Measurements from ENCODE around the gene MUTYH.

MUTYH gene

DNA sequence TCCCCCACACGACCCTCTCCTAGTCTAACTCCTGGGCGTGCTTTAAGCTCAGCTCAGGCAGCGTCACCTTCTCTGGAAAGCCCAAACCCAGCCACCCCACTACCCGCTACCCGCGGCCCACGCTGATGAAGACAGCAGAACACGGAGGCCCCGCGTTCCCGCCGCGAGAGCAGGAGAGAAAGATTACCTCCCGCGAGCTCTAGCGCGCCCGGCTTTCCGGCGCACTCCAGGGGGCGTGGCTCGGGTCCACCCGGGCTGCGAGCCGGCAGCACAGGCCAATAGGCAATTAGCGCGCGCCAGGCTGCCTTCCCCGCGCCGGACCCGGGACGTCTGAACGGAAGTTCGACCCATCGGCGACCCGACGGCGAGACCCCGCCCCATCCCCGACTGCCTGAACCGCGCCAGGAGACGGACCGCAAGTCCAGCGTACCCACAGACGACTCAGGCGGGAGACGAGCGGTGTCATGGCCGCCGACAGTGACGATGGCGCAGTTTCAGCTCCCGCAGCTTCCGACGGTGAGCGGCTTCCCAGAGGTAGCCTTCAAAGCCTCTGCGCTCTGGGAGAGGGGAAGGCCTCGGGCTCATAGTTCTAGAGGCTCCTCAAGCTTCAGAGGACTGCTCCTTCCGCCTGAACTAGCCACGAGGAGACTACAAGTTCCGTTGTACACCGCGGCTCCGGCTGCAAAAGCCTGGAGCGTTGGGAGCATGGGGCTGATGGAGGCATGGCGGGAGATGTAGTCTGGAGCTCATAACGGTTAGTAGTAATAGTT, at the start of gene MUTYH, which contains the start of gene TOE1:
TSS of gene MUTYH (minus strand) at position 652 of the 770 bp plus-strand sequence. CDS start 5,935 bp downstream, outside the sequence.
TSS of gene TOE1 (plus strand) at position 382 of the 770 bp plus-strand sequence. CDS start at position 465, 83 bp downstream.
- TF ChIP-seq, protein P1, sequence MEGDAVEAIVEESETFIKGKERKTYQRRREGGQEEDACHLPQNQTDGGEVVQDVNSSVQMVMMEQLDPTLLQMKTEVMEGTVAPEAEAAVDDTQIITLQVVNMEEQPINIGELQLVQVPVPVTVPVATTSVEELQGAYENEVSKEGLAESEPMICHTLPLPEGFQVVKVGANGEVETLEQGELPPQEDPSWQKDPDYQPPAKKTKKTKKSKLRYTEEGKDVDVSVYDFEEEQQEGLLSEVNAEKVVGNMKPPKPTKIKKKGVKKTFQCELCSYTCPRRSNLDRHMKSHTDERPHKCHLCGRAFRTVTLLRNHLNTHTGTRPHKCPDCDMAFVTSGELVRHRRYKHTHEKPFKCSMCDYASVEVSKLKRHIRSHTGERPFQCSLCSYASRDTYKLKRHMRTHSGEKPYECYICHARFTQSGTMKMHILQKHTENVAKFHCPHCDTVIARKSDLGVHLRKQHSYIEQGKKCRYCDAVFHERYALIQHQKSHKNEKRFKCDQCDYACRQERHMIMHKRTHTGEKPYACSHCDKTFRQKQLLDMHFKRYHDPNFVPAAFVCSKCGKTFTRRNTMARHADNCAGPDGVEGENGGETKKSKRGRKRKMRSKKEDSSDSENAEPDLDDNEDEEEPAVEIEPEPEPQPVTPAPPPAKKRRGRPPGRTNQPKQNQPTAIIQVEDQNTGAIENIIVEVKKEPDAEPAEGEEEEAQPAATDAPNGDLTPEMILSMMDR (IDR thresholded peaks at IDR 0.05) = no peak

DNA sequence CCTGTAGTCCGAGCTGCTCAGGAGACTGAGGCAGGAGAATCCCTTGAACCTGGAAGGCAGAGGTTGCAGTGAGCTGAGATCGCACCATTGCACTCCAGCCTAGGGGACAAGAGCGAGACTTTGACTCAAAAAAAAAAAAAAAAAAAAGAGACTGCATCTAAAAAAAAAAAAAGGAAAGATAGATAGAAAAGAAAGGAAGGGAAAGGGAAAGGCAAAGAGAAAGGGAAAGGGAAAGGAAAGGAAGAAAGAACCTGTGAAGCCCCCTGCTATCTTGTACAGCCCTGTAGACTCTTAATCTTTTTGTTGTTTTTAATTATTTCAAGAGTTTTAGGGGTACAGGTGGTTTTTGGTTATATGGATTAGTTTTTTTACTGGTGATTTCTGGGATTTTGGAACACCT, 46.0 kb upstream of the MUTYH start:
- TF ChIP-seq, protein P1 (IDR thresholded peaks at IDR 0.05) = no peak

DNA sequence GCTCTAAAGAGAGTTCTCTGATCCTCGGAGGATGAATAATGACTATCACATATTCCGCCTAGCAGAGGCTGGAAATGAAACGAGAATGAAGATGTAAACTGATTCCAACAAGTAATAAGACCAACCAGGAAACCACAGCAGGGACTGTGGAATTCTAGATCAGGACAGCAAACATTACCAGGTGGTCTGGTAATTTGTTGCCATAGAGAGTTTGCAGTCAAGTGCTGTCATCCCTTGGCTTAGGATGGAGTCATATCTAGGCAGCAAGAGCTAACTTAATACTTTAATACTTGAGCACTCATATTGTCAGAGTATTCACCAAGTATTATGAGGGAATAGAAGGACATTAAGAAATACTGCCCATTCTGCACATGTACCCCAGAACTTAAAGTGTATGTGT, 45.1 kb upstream of the MUTYH start:
- TF ChIP-seq, protein P1 (IDR thresholded peaks at IDR 0.05) = no peak

DNA sequence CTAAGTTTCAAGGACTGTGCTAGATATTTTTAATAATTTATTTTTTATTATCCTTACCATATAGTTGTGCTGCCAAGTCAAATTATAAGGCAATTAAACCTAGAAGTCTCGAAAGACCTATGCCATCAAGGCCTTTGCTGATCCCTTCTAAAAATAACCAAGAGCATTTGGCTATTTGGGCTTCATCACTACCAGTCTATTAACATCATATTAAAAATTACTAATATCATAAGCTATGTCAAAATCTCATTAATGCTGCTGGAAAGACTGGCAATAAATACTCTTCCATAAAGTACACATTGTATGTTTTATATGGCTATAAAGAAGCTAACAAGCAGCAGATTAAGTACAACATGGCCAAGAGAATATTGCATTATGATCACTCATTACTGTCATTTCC, 43.0 kb upstream of the MUTYH start:
- TF ChIP-seq, protein P1 (IDR thresholded peaks at IDR 0.05) = no peak

DNA sequence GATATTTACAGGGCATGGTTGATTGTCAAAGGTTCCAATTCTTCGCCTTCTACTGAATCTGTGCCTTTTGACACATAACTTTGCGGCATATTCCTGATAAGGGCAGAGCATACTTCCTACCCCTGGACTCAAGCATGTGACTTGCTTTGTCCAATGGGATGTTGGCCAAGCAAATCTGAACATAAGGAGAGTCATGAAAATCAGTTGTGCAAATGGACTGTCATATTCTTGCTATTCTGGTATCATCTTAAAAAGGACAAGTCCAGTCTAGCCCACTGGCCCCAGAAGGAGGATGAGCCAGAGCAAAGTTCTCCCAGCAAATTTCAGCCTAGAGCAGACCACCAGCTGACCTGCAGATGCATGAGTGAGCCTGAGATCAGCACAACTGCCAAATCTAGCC, 41.0 kb upstream of the MUTYH start:
- TF ChIP-seq, protein P1 (IDR thresholded peaks at IDR 0.05) = no peak

DNA sequence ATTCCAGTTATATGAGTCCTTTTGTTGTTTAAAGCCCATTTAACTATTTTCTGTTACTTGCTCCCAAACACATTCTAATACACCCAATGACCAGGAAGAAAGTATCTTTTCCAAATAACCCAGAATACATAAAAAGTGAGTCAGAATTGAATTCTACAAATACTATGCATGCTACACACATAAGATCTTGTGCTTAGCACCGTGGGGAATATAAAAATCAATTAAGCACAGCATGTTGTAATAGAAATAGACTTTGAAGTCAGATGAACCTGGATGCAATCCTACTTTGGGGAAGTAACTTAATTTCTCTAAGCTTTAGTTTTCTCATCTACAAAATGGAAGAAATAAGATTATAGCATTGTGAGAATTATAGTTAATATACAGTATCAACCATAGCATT, 40.5 kb upstream of the MUTYH start:
- TF ChIP-seq, protein P1 (IDR thresholded peaks at IDR 0.05) = no peak

DNA sequence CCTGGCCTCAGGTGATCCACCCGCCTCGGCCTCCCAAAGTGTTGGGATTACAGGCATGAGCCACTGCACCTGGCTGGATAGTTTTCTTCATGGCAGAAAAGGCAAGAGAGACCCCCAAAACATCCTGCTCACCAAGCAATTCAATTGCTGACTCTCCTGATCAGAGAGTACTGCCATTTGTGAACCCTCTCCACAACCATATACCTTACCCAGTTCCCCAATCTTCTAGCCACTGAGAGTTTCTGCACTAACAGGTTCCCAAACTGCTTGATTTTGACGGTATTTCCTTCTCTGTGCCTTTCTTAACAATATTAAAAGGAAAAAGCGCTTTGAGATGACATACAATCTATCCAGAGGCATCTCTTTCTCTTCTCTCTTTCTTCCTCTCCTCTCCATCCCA, 39.9 kb upstream of the MUTYH start:
- TF ChIP-seq, protein P1 (IDR thresholded peaks at IDR 0.05) = no peak

All from LNCAP (cell line).